ENCODE data around the gene GBGT1.

The GBGT1 gene

DNA sequence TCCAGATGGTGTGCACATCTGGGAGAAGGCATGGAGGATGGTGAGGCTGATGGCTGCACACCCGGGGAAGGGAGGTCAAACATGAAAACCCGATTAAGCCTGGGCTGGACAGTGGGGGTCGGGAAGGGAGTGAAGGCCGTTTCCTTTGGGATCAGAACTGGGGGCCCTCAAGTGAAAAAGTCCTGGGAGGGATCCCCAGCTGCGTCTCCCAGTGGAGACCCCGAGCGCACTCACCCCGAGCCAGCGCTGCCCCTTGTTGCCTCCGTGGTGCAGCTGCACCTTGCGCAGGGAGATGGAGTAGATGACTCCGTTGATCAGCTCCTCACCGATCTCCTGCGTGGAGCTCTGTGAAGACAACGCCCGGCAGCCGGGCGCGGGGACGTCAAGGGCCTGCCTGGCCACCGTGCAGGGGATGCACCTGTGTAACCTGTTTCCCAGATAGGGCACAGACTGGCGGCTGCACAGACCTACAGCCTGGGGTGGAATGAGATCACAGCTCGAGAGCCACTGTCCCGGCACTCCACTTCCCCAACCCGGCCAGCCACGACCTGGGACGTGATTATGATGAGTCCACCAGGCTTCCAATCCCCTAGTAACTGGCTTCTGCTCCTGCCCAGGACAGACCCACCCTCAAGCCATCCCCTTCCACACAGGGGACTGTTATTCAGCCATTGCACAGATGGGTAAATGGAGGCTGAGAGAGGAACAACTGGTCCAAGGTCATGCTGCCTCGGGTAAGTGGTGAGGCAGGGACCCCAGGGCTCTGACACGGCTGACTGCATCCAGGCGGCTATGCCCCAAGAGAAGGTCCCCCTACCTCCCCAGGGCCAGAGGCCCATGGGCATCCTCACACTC, 51.7 kb downstream of the GBGT1 start:
- DNase-seq: no peak

DNA sequence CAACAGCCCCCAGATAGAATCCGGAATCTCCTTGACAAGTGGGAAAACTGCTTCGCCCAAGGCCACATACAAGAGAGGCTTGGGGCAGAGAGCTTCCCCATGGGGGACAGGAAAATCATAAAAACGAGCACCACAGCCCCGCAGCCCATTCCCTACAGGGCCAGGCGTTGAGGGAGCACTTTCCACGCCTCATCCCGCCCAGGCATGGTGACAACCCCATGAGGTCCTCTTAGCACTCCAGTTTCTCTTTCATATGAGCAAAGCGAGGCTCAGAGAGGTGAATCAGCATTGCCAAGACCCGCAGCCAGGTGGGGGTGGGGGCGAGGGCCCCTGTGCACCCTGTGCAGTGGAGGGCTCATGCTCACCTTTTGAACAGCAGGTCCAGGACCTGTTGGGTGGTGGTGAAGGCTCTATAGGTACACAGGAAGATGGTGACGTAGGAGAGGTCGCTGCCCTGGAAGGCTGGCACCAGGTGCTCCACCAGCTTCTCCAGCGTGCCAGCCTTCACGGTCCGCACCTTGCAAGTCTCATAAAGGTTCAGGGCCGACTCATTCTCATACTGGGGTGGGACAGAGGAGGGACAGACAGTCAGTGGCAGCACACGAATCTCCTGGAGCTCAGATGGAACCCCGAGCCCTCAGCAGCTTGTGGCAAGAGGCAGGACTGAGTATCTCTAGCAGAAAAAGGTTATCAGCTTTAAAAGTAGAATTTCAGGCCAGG, 53.6 kb downstream of the GBGT1 start:
- DNase-seq: no peak

GRCh38 chr9:133108794-133109641, 54.7 kb downstream of the GBGT1 start:
- DNase-seq: no peak

DNA sequence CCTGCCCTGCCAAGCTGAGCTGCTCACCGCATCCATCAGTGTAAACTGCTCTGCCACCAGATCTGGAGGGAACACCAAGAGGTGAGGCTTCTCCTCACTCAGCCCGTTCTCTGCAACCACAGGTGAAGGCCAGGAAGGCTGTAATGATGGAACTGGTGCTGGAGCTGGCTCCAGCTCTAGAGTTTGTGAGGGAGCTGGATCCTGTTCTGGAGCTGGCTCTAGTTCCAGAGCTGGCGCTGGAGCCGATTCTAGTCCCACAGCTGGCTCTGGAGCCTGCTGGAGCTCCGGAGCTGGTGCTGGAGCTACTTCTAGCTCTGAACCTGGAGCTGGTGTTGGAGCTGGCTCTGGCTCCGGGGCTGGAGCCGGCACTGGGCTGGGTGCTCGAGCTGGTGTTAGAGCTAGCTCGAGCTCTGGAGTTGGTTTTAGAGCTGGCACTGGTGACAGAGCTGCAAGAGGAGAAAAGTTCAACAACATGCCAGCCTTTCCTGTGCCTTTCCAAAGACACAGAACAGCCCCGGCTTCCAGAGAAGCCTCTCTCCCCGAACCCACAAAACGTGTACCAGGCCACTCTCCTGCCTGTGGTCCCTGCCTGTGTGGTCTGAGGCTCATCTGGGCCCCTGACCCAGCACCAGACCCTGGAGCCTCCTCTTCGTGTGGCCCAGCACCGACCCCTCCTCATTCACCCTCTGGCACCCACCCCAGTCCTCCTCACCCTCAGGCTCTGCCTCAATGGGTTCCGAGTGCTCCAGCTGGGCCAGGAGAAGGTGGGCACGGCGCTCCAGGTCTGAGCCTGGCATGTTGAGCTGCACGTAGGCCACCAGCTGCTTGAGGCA, 55.5 kb downstream of the GBGT1 start:
- DNase-seq: no peak

- DNase-seq: no peak
Measured at GRCh38 chr9:133107245-133107722, 56.4 kb downstream of the GBGT1 start.

GRCh38 chr9:133106511-133107244, 57.0 kb downstream of the GBGT1 start:
- no peak for DNase-seq

DNA sequence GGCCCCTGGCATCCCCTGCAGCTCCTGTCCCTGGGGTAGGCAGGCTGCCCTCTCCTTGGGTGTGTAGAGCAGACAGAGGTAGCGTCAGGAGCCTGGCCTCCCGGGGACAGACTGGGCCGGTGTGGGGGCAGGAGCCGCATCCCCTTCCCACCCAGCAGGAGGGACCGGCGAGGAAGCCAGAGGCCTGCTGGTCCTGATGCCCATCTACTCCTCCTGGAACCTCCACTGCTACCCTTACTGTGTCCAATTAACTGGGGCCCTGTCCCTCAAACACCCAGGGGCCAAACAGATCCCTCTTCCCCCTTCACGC, 58.3 kb downstream of the GBGT1 start:
- DNase-seq: no peak

GRCh38 chr9:133104718-133105460, 58.8 kb downstream of the GBGT1 start:
- DNase-seq: no peak

DNA sequence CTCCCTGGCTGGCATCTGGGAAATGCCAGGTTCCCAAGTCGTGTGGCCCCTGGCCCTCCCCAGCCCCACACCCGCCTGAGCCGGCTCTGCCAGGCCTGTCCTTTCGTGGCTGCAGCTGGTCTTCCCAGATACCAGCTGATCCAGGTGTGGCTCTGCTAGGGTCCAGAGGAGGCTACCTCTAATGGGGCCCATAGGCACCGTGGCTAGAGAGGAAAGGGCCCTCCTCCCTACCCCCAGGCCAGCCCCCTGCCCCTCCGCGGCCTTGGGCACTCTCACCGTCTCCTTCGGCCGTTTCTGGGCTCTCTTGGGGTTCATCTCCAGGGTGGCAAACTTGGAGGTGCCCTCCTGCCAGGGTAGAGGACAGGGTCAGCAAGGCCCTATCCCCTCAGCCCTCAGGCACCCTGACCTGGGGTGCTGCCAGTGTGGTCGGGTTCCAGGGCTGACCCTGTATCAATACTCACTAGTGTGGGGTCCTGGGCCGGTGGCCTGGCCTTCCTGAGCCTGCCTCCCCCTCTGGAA, 59.7 kb downstream of the GBGT1 start:
- DNase-seq: no peak

DNA sequence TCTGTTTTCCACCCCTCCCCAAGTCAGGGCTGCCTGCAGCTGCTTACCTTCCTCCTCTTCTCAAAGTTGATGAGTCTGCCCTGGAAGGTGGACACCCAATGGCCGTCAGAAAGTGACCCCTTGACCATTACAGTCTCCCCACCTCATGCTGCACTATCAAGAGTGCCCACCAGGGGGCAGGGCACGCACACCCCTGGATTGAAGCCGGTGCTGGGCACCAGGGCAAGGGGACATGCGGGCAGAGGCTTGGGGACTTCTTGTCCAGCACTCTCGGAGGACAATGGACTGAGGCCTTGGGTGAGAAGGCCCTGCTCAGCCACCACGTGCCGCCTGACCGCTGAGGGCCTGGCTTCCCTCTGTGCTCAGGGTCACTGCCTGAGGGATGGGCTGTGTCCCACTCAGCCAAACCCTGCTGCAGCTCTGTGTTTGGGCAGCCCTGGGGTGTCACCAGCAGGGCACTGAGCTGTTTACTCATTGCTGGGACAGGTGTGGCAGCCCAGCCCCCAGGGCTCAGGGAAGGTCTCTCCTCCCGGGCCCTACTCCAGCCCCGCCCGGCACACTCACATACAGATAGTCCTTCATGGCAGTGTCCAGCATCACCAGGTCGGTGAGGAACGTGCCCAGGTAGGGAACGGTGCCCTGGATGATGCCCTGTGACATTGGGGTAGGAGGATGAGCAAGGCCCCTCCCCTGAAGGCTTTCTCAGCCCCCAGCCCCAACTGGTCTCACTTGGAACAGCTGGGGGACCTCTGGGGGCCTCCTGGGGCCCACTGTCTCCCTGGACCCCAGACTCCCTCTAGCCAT, 60.3 kb downstream of the GBGT1 start:
- DNase-seq: no peak
